Measurements from ENCODE around the gene EHMT1.
A peak's percentile ranks its signal among the peaks of the same experiment; 100 is the strongest.

DNA sequence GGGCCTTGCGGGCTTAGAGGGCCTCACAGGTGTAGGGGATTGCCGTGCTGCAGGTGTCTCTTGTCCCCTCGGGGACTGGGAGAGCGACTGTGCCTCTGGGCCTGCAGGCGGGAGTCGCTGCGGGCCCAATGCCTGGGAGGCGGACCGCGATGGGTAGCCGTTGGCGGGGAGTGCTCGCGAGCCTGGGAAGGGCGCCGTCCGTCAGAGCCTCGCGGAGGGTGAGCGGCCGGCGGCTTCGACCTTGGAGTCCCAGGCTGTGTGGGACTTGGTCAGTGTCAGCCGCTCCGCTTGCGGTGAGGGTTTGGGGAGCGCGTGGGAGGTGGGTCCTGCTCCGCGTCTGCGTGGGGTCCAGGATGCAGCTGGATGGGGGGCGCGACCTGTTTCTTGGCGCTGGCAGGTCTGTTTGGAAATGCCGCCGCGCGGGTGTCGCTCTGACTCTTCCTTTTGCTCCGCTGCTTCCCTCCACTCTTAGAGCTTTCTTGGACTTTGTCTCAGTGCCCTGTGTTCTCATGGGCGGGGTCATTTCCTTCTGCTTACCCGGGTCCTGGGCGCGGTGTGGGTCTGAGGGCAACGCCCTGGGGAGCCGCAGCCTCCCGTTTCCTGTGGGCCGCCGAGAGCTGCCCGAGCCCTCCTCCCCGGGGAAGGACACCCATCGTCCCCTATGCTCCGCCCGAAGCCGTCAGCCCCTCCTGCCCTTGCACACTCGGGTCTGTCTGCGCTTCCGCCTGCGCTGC is 169.9 kb downstream of the EHMT1 start:
- TF ChIP-seq, protein P1, sequence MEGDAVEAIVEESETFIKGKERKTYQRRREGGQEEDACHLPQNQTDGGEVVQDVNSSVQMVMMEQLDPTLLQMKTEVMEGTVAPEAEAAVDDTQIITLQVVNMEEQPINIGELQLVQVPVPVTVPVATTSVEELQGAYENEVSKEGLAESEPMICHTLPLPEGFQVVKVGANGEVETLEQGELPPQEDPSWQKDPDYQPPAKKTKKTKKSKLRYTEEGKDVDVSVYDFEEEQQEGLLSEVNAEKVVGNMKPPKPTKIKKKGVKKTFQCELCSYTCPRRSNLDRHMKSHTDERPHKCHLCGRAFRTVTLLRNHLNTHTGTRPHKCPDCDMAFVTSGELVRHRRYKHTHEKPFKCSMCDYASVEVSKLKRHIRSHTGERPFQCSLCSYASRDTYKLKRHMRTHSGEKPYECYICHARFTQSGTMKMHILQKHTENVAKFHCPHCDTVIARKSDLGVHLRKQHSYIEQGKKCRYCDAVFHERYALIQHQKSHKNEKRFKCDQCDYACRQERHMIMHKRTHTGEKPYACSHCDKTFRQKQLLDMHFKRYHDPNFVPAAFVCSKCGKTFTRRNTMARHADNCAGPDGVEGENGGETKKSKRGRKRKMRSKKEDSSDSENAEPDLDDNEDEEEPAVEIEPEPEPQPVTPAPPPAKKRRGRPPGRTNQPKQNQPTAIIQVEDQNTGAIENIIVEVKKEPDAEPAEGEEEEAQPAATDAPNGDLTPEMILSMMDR (IDR thresholded peaks at IDR 0.05): no peak
- peak; percentile 39 to 81 for TF ChIP-seq POLR2A (IDR thresholded peaks at IDR 0.05)

Data from Peyer's patch (tissue), 4 donors.